Natural killer cell (primary cell): ENCODE results near the gene SFMBT1. TPM values are rescaled to one million over a fixed set of nuclear protein-coding genes. Genes with fewer than 3 reads are reported as not detected.
A peak's percentile ranks its signal among the peaks of the same experiment; 100 is the strongest.

Experiments
- ATAC-seq, 3 donors: fragments of 150-1000 bp in 2 of 3; fragments of 200-7000 bp in 1 of 3; cut with Tn5 transposase; 1 replicate in 1 of 3; 2 replicates in 2 of 3; pipeline ENCODE4 v1.10.0; 2021; ENCODE audit warnings: mild to moderate bottlenecking in 2 of 3, moderate library complexity in 2 of 3
- DNase-seq, 2 donors: peaks; one replicate each; pipeline versions ENCODE4 v3.0.0 to v3.0.0-alpha.2; 2013 to 2021; ENCODE audit warnings: mixed read lengths in 1 of 2
- H3K27ac ChIP-seq: one replicate; pipeline ENCODE4 v1.5.1; 2013; ENCODE audit warnings: mild to moderate bottlenecking, low read length
- H3K27me3 ChIP-seq: one replicate; pipeline ENCODE4 v1.6.1; 2013; ENCODE audit warnings: low read length; ENCODE audit not compliant: control insufficient read depth, insufficient read depth
- H3K36me3 ChIP-seq: one replicate; pipeline ENCODE4 v1.6.1; 2013; ENCODE audit warnings: low read length; ENCODE audit not compliant: control insufficient read depth, insufficient read depth
- H3K4me1 ChIP-seq: one replicate; pipeline ENCODE4 v1.6.1; 2013; ENCODE audit warnings: low read length; ENCODE audit not compliant: control insufficient read depth, insufficient read depth
- H3K4me3 ChIP-seq: one replicate; pipeline ENCODE4 v1.5.1; 2013; ENCODE audit warnings: low read length
- H3K9me3 ChIP-seq: one replicate; pipeline ENCODE4 v1.6.1; 2013; ENCODE audit warnings: low read length; ENCODE audit not compliant: control insufficient read depth, insufficient read depth
- H3K27ac Mint-ChIP-seq, 2 donors: one replicate each; pipeline ENCODE4 v1.8.0; 2022; ENCODE audit warnings: mild to moderate bottlenecking in 2 of 2, mixed read lengths in 2 of 2, moderate library complexity in 1 of 2
- H3K27me3 Mint-ChIP-seq, 2 donors: one replicate each; pipeline ENCODE4 v1.8.0; 2022; ENCODE audit warnings: low read depth in 2 of 2, mixed read lengths in 2 of 2
- H3K36me3 Mint-ChIP-seq: one replicate; pipeline ENCODE4 v1.8.0; 2022; ENCODE audit warnings: mixed read lengths
- H3K4me1 Mint-ChIP-seq, 2 donors: one replicate each; pipeline ENCODE4 v1.8.0; 2022; ENCODE audit warnings: mixed read lengths in 2 of 2
- H3K4me3 Mint-ChIP-seq: one replicate; pipeline ENCODE4 v1.8.0; 2022; ENCODE audit warnings: mild to moderate bottlenecking, moderate library complexity, mixed read lengths
- H3K9me3 Mint-ChIP-seq, 2 donors: one replicate each; pipeline ENCODE4 v1.8.0; 2022; ENCODE audit warnings: mixed read lengths in 2 of 2
- CTCF ChIP-seq: fragments of 200-600 bp; IDR thresholded peaks from one replicate; pipeline ENCODE4 v1.8.0; 2022; ENCODE audit warnings: antibody characterized with exemption
- WGBS: methylation state at CpG from one replicate; pipeline ENCODE4 v1.1.7; 2013; ENCODE audit warnings: missing lambda C conversion rate; ENCODE audit not compliant: insufficient coverage; 5-methylcytosine and 5-hydroxymethylcytosine counted together
- intact Hi-C: fragments of 100-400 bp; cut with micrococcal nuclease; formaldehyde crosslinking; loops from one replicate; pipeline ENCODE4 v1.14.2; 2022
- total RNA-seq, 4 donors: library from RNA; stranded (reverse); fragments of 120-200 nt in 1 of 4; gene quantifications; one replicate each; pipeline versions ENCODE4 v1.2.3 to v1.2.4, GENCODE V29; 2013 to 2022

The SFMBT1 gene
- total RNA-seq, 3 donors from 2014 or later (not counting 1 experiment from before 2014, with no cell fraction given) = 20.2 to 22.3 (median 22.2) TPM

GRCh38 chr3:52879090-52879489, 166.8 kb downstream of the SFMBT1 start:
- peaks cover 7% of the 10 kb centered on the region for H3K36me3 ChIP-seq
- Mint-ChIP-seq H3K9me3 (no peaks in the 10 kb centered on the region), H3K36me3 (no peaks in the 10 kb centered on the region), H3K27ac (no peak overlapping the region), H3K4me3 (no peak overlapping the region), H3K4me1 (peaks cover 21 to 29% of the 10 kb centered on the region in 2 donors), H3K27me3 (no peaks in the 10 kb centered on the region)
- ATAC-seq (no peak), DNase-seq (no peak)
- intact Hi-C loops = no loop called here
- peaks cover 15% of the 10 kb centered on the region for H3K4me1 ChIP-seq
- no peak overlapping the region for H3K27ac ChIP-seq
- no peaks in the 10 kb centered on the region for H3K9me3 ChIP-seq
- no peak for TF ChIP-seq CTCF
- no peaks in the 10 kb centered on the region for H3K27me3 ChIP-seq
- H3K4me3 ChIP-seq = no peak overlapping the region
- 77% methylated on average over 4 of the region's 4 CpGs for WGBS

- H3K27ac ChIP-seq = no peak overlapping the region
- Mint-ChIP-seq H3K36me3 (no peaks in the 10 kb centered on the region), H3K4me1 (peaks cover 33 to 42% of the 10 kb centered on the region in 2 donors), H3K4me3 (no peak overlapping the region), H3K27me3 (no peaks in the 10 kb centered on the region), H3K27ac (no peak overlapping the region), H3K9me3 (no peaks in the 10 kb centered on the region)
- no peak for TF ChIP-seq CTCF
- no peak for DNase-seq
- peaks cover 7% of the 10 kb centered on the region for H3K36me3 ChIP-seq
- no peaks in the 10 kb centered on the region for H3K9me3 ChIP-seq
- ATAC-seq = no peak
- H3K4me3 ChIP-seq = no peak overlapping the region
- H3K27me3 ChIP-seq = no peaks in the 10 kb centered on the region
- 96% methylated on average over 3 of the region's 3 CpGs for WGBS
- peaks cover 15% of the 10 kb centered on the region for H3K4me1 ChIP-seq
- intact Hi-C loops = no loop called here
Observed at GRCh38 chr3:52877085-52877484, 168.8 kb downstream of the SFMBT1 start.

GRCh38 chr3:52874864-52875587, 170.8 kb downstream of the SFMBT1 start:
- Mint-ChIP-seq H3K27me3 (no peaks in the 10 kb centered on the region), H3K36me3 (no peaks in the 10 kb centered on the region), H3K9me3 (no peaks in the 10 kb centered on the region), H3K27ac (peak overlapping the region; percentile 38 to 64), H3K4me1 (peaks cover 46 to 62% of the 10 kb centered on the region in 2 donors), H3K4me3 (peak overlapping the region; percentile 54)
- no peak for TF ChIP-seq CTCF
- 65% methylated on average over 9 of the region's 9 CpGs for WGBS
- Histone ChIP-seq H3K4me3 (no peak overlapping the region), H3K27ac (no peak overlapping the region), H3K27me3 (no peaks in the 10 kb centered on the region), H3K9me3 (no peaks in the 10 kb centered on the region), H3K36me3 (peaks cover 7% of the 10 kb centered on the region), H3K4me1 (peaks cover 15% of the 10 kb centered on the region)
- intact Hi-C loops = no loop called here
- DNase-seq (peak in 1 of 2 donors; percentile 21), ATAC-seq (peak in 1 of 3 donors; percentile 25)
